Measurements from ENCODE around the gene TDP1. TPM values are rescaled to one million over a fixed set of nuclear protein-coding genes. Genes with fewer than 3 reads are reported as not detected.

Gene TDP1
- total and polyA plus RNA-seq, 12 donors = 2.3 to 24.8 (median 9.6) TPM

GRCh38 chr14:89957791-89958190 lies 2.1 kb downstream of the TDP1 start:
- TF ChIP-seq CTCF (IDR thresholded peaks at IDR 0.05) (no peak), POLR2A (IDR thresholded peaks at IDR 0.05) (no peak)
- 93 to 96% (median 95%) methylated on average over 6 to 8 of the region's 8 CpGs for WGBS, 4 donors
- peaks cover 6 to 17% of the 10 kb centered on the region in 2 donors for H3K4me1 ChIP-seq (replicated peaks in 1 of 2)
- peak in 2 of 7 donors; percentile 17 to 21 for DNase-seq
- no peaks in the 10 kb centered on the region for H3K27me3 ChIP-seq
- H3K27ac ChIP-seq = no peak overlapping the region
- intact Hi-C loops (cut with DNase I) = no loop called here
- no peaks in the 10 kb centered on the region for H3K9me3 ChIP-seq (replicated peaks in 1 of 3)
- H3K4me3 ChIP-seq = no peak overlapping the region
- H3K36me3 ChIP-seq (replicated peaks in 1 of 2) = no peaks in the 10 kb centered on the region

- Histone ChIP-seq H3K9me3 (replicated peaks in 1 of 3) (no peaks in the 10 kb centered on the region), H3K27me3 (no peaks in the 10 kb centered on the region), H3K4me1 (replicated peaks in 1 of 2) (peaks cover 6 to 12% of the 10 kb centered on the region in 2 donors), H3K4me3 (no peak overlapping the region), H3K27ac (no peak overlapping the region), H3K36me3 (replicated peaks in 1 of 2) (peaks cover 0 to 9% of the 10 kb centered on the region in 2 donors)
- intact Hi-C loops (cut with DNase I) = no loop called here
- TF ChIP-seq POLR2A (IDR thresholded peaks at IDR 0.05) (no peak), CTCF (IDR thresholded peaks at IDR 0.05) (no peak)
- WGBS, 4 donors = 58 to 81% (median 73%) methylated on average over 1 of the region's 1 CpG
- no peak for DNase-seq
Measured at GRCh38 chr14:89958966-89959365, 3.2 kb downstream of the TDP1 start.

GRCh38 chr14:89959853-89960445 lies 4.2 kb downstream of the TDP1 start:
- DNase-seq = no peak
- TF ChIP-seq POLR2A (IDR thresholded peaks at IDR 0.05) (no peak), CTCF (IDR thresholded peaks at IDR 0.05) (no peak)
- peaks cover 0 to 11% of the 10 kb centered on the region in 2 donors for H3K36me3 ChIP-seq (replicated peaks in 1 of 2)
- H3K27ac ChIP-seq = no peak overlapping the region
- H3K4me1 ChIP-seq (replicated peaks in 1 of 2) = peaks cover 6 to 9% of the 10 kb centered on the region in 2 donors
- no peaks in the 10 kb centered on the region for H3K9me3 ChIP-seq (replicated peaks in 1 of 3)
- H3K4me3 ChIP-seq = no peak overlapping the region
- no peaks in the 10 kb centered on the region for H3K27me3 ChIP-seq
- WGBS, 4 donors = 86 to 95% (median 87%) methylated on average over 3 of the region's 3 CpGs
- intact Hi-C loops (cut with DNase I) = no loop called here

- H3K4me1 ChIP-seq (replicated peaks in 1 of 2) = peaks cover 6 to 9% of the 10 kb centered on the region in 2 donors
- no peak overlapping the region for H3K4me3 ChIP-seq
- no peak overlapping the region for H3K27ac ChIP-seq
- TF ChIP-seq POLR2A (IDR thresholded peaks at IDR 0.05) (no peak), CTCF (IDR thresholded peaks at IDR 0.05) (no peak)
- no peaks in the 10 kb centered on the region for H3K9me3 ChIP-seq (replicated peaks in 1 of 3)
- H3K27me3 ChIP-seq = no peaks in the 10 kb centered on the region
- intact Hi-C loops (cut with DNase I) = no loop called here
- H3K36me3 ChIP-seq (replicated peaks in 1 of 2) = peaks cover 0 to 11% of the 10 kb centered on the region in 2 donors
- 91 to 100% (median 95%) methylated on average over 3 of the region's 3 CpGs for WGBS, 4 donors
- DNase-seq = no peak
Measured at GRCh38 chr14:89960914-89961313, 5.2 kb downstream of the TDP1 start.
